ENCODE measurements around the gene RNF157. TPM values are rescaled to one million over a fixed set of nuclear protein-coding genes. Genes with fewer than 3 reads are reported as not detected.

RNF157 gene
- total and polyA plus RNA-seq, 9 of the 15 experiments (the other 6 are each of a cell fraction or from before 2014, with no cell fraction given), result 8.1 to 31.7 (median 20.8) TPM

GRCh38 chr17:76195281-76196096 is 44.8 kb downstream of the RNF157 start (continued):
- no peak for TF ChIP-seq DACH1 (IDR thresholded peaks at IDR 0.05; ENCODE audit: partially characterized antibody)
- TF ChIP-seq HDAC6 (IDR thresholded peaks at IDR 0.05; ENCODE audit: low read depth, low read length), result no peak
- no peak for TF ChIP-seq NR4A1 (CRISPR knock-in tag; IDR thresholded peaks at IDR 0.05)
- TF ChIP-seq NR4A1 (tag; IDR thresholded peaks at IDR 0.05), result no peak
- TF ChIP-seq, protein P1, sequence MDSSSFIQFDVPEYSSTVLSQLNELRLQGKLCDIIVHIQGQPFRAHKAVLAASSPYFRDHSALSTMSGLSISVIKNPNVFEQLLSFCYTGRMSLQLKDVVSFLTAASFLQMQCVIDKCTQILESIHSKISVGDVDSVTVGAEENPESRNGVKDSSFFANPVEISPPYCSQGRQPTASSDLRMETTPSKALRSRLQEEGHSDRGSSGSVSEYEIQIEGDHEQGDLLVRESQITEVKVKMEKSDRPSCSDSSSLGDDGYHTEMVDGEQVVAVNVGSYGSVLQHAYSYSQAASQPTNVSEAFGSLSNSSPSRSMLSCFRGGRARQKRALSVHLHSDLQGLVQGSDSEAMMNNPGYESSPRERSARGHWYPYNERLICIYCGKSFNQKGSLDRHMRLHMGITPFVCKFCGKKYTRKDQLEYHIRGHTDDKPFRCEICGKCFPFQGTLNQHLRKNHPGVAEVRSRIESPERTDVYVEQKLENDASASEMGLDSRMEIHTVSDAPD (CRISPR knock-in tag; IDR thresholded peaks at IDR 0.05), result no peak
- no peak for TF ChIP-seq CHD2 (IDR thresholded peaks at IDR 0.05; ENCODE audit: low read depth, low read length)
- TF ChIP-seq, protein P2, sequence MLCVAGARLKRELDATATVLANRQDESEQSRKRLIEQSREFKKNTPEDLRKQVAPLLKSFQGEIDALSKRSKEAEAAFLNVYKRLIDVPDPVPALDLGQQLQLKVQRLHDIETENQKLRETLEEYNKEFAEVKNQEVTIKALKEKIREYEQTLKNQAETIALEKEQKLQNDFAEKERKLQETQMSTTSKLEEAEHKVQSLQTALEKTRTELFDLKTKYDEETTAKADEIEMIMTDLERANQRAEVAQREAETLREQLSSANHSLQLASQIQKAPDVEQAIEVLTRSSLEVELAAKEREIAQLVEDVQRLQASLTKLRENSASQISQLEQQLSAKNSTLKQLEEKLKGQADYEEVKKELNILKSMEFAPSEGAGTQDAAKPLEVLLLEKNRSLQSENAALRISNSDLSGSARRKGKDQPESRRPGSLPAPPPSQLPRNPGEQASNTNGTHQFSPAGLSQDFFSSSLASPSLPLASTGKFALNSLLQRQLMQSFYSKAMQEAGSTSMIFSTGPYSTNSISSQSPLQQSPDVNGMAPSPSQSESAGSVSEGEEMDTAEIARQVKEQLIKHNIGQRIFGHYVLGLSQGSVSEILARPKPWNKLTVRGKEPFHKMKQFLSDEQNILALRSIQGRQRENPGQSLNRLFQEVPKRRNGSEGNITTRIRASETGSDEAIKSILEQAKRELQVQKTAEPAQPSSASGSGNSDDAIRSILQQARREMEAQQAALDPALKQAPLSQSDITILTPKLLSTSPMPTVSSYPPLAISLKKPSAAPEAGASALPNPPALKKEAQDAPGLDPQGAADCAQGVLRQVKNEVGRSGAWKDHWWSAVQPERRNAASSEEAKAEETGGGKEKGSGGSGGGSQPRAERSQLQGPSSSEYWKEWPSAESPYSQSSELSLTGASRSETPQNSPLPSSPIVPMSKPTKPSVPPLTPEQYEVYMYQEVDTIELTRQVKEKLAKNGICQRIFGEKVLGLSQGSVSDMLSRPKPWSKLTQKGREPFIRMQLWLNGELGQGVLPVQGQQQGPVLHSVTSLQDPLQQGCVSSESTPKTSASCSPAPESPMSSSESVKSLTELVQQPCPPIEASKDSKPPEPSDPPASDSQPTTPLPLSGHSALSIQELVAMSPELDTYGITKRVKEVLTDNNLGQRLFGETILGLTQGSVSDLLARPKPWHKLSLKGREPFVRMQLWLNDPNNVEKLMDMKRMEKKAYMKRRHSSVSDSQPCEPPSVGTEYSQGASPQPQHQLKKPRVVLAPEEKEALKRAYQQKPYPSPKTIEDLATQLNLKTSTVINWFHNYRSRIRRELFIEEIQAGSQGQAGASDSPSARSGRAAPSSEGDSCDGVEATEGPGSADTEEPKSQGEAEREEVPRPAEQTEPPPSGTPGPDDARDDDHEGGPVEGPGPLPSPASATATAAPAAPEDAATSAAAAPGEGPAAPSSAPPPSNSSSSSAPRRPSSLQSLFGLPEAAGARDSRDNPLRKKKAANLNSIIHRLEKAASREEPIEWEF (CRISPR knock-in tag; IDR thresholded peaks at IDR 0.05), result no peak
- TF ChIP-seq HMG20B (CRISPR knock-in tag; IDR thresholded peaks at IDR 0.05), result no peak
- no peak for TF ChIP-seq SIRT6 (IDR thresholded peaks at IDR 0.05; ENCODE audit: low read depth, low read length)
- TF ChIP-seq, protein P3, sequence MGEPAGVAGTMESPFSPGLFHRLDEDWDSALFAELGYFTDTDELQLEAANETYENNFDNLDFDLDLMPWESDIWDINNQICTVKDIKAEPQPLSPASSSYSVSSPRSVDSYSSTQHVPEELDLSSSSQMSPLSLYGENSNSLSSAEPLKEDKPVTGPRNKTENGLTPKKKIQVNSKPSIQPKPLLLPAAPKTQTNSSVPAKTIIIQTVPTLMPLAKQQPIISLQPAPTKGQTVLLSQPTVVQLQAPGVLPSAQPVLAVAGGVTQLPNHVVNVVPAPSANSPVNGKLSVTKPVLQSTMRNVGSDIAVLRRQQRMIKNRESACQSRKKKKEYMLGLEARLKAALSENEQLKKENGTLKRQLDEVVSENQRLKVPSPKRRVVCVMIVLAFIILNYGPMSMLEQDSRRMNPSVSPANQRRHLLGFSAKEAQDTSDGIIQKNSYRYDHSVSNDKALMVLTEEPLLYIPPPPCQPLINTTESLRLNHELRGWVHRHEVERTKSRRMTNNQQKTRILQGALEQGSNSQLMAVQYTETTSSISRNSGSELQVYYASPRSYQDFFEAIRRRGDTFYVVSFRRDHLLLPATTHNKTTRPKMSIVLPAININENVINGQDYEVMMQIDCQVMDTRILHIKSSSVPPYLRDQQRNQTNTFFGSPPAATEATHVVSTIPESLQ (CRISPR knock-in tag; IDR thresholded peaks at IDR 0.05), result no peak
- TF ChIP-seq EWSR1 (IDR thresholded peaks at IDR 0.05; ENCODE audit: borderline replicate concordance, low read depth, partially characterized antibody), result no peak
- TF ChIP-seq HNRNPUL1 (IDR thresholded peaks at IDR 0.05; ENCODE audit: low read length), result no peak
- no peak for TF ChIP-seq CBFA2T2 (conservative IDR thresholded peaks at IDR 0.05)
- no peak for TF ChIP-seq NFXL1 (CRISPR knock-in tag; IDR thresholded peaks at IDR 0.05)
- TF ChIP-seq, protein P4, sequence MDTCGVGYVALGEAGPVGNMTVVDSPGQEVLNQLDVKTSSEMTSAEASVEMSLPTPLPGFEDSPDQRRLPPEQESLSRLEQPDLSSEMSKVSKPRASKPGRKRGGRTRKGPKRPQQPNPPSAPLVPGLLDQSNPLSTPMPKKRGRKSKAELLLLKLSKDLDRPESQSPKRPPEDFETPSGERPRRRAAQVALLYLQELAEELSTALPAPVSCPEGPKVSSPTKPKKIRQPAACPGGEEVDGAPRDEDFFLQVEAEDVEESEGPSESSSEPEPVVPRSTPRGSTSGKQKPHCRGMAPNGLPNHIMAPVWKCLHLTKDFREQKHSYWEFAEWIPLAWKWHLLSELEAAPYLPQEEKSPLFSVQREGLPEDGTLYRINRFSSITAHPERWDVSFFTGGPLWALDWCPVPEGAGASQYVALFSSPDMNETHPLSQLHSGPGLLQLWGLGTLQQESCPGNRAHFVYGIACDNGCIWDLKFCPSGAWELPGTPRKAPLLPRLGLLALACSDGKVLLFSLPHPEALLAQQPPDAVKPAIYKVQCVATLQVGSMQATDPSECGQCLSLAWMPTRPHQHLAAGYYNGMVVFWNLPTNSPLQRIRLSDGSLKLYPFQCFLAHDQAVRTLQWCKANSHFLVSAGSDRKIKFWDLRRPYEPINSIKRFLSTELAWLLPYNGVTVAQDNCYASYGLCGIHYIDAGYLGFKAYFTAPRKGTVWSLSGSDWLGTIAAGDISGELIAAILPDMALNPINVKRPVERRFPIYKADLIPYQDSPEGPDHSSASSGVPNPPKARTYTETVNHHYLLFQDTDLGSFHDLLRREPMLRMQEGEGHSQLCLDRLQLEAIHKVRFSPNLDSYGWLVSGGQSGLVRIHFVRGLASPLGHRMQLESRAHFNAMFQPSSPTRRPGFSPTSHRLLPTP (IDR thresholded peaks at IDR 0.05; ENCODE audit: borderline replicate concordance, extremely low read depth, insufficient read length), result no peak
- no peak for TF ChIP-seq SP1 (CRISPR knock-in tag; IDR thresholded peaks at IDR 0.05)
- no peak for TF ChIP-seq TRIM28 (IDR thresholded peaks at IDR 0.05)
